ENCODE data around the gene PYROXD2. TPM values are rescaled to one million over a fixed set of nuclear protein-coding genes. Genes with fewer than 3 reads are reported as not detected.

The PYROXD2 gene
- total and polyA plus RNA-seq, 9 donors = 4.6 to 14.1 (median 10.0) TPM

DNA sequence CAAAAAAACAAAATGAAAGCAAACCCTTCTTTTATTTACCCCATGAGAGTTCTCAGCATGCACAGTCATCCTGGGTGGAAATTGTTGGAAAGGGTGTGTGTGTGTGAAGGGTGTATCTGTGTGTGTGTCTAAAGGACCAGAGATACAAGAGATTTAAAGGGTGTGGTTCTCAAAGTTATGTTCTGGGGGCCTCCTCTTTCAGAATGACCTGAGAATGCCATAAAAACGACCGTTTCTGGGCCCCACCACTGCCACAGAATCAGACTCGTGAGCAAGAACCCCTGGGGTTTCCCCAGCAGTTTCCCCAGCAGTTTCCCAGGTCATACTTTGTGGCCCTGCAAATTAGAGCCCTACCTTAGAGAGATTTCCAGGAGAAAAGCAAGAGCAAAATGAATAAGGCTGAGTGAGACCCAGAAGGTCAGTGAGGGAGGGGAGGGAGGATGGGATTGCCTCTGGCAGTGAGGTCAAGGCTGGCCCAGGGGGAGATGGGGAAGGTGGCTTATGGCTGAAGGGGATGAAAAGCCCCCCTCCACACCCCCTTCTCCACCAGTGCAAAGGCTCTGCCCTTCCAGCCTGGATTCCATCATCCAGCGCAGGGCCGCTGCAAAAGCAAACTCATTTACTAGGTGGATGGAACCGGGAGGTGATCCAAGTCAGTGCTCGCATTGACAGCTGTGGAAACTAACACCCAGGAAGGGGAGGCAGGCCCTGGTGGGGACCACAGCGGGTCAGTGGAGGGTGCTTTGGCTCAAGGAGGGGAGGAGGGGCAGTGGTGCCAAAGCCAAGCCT lies 10.2 kb downstream of the PYROXD2 start:
- intact Hi-C loops (cut with DNase I) = no loop called here
- TF ChIP-seq EP300 (IDR thresholded peaks at IDR 0.05) (no peak), POLR2A (IDR thresholded peaks at IDR 0.05) (no peak)
- TF ChIP-seq, protein P1, sequence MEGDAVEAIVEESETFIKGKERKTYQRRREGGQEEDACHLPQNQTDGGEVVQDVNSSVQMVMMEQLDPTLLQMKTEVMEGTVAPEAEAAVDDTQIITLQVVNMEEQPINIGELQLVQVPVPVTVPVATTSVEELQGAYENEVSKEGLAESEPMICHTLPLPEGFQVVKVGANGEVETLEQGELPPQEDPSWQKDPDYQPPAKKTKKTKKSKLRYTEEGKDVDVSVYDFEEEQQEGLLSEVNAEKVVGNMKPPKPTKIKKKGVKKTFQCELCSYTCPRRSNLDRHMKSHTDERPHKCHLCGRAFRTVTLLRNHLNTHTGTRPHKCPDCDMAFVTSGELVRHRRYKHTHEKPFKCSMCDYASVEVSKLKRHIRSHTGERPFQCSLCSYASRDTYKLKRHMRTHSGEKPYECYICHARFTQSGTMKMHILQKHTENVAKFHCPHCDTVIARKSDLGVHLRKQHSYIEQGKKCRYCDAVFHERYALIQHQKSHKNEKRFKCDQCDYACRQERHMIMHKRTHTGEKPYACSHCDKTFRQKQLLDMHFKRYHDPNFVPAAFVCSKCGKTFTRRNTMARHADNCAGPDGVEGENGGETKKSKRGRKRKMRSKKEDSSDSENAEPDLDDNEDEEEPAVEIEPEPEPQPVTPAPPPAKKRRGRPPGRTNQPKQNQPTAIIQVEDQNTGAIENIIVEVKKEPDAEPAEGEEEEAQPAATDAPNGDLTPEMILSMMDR (IDR thresholded peaks at IDR 0.05) = no peak
- H3K4me1 ChIP-seq (ENCODE audit: insufficient read depth) = no peaks in the 10 kb centered on the region
- no peaks in the 10 kb centered on the region for H3K27me3 ChIP-seq
- H3K9me3 ChIP-seq = no peaks in the 10 kb centered on the region
- no peak overlapping the region for H3K4me3 ChIP-seq
- H3K36me3 ChIP-seq = no peaks in the 10 kb centered on the region
- WGBS, 3 donors = 60 to 70% (median 66%) methylated on average over 8 of the region's 8 CpGs
- H3K27ac ChIP-seq = no peak overlapping the region
- DNase-seq = no peak

DNA sequence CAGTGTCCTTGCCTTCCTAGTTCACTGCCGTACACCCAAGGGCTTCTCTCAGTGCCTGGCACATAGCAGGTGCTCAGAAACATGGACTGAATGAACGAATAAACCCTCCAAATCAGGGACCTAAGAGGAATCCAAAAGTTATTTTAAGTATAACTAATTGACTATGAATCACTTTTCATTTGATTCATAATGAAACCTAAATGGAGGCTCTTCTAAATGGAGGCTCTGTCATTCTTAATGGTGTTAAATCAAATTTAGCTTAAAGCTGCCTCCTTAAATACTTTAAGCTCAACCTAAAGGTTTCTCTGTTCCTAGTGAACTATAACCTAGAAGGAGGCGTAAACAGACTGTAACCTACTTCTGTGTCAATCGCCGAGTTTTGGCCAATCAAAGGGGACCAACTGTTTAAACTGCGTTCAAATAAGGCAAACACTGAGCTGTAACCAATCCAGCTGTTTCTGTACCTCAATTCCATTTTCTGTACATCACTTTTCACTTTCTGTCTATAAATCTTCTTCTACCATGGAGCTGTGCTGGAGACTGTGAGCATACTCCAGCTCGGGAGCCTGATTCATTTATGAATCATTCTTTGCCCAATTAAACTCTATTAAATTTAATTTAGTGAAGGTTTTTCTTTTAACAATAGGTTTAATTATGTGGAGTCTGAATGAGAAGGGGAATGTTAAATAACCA lies 11.0 kb downstream of the PYROXD2 start:
- Histone ChIP-seq H3K36me3 (no peaks in the 10 kb centered on the region), H3K27me3 (no peaks in the 10 kb centered on the region), H3K4me1 (ENCODE audit: insufficient read depth) (no peaks in the 10 kb centered on the region), H3K4me3 (no peak overlapping the region), H3K9me3 (no peaks in the 10 kb centered on the region), H3K27ac (no peak overlapping the region)
- TF ChIP-seq, protein P1 (IDR thresholded peaks at IDR 0.05) = no peak
- no peak for TF ChIP-seq EP300 (IDR thresholded peaks at IDR 0.05)
- intact Hi-C loops (cut with DNase I) = no loop called here
- WGBS, 3 donors = 80 to 95% (median 84%) methylated on average over 7 of the region's 7 CpGs
- no peak for DNase-seq

DNA sequence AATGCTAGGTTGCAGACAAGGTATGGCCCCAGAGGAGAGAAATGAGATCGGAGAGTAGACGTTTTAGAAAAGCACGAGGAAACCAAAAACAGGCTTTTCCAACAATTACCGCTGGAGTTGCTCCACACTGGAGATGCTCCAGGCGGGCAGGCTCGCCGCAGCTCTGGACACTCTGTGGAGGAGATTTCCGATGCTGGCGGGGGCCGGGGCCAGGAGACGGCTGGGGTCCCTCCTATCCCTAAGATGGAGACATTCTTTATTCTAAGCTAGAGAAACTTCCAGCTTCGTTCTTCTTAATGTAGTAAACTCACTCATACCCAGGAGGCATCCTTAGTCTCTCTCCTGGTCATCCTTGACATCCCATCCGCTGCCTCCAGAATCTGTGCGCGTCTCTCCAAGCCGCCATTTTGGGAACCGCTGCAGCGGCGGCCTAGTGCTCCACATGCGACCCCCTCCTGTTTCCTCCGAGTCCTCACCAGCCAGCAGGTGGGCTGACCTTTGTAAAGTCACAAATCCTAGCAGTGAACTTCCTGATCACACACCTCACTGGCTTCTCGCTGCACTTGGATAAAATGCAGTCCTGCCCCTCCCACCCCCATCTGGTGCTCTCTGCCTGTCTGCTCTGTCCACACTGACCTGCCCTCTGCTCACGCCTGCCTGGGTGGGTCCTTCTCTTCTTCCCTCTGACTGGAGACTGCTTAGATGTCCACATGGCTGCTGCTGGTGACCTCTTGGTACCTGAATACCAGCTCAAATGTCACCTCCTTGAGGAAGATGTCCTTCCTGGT lies 11.9 kb downstream of the PYROXD2 start:
- Histone ChIP-seq H3K27me3 (no peaks in the 10 kb centered on the region), H3K4me1 (ENCODE audit: insufficient read depth) (no peaks in the 10 kb centered on the region), H3K36me3 (no peaks in the 10 kb centered on the region), H3K4me3 (no peak overlapping the region), H3K9me3 (no peaks in the 10 kb centered on the region), H3K27ac (no peak overlapping the region)
- TF ChIP-seq POLR2A (IDR thresholded peaks at IDR 0.05) (no peak), EP300 (IDR thresholded peaks at IDR 0.05) (no peak)
- TF ChIP-seq, protein P1 (IDR thresholded peaks at IDR 0.05) = no peak
- intact Hi-C loops (cut with DNase I) = no loop called here
- no peak for DNase-seq
- WGBS, 3 donors = 97 to 98% (median 97%) methylated on average over 23 of the region's 23 CpGs

DNA sequence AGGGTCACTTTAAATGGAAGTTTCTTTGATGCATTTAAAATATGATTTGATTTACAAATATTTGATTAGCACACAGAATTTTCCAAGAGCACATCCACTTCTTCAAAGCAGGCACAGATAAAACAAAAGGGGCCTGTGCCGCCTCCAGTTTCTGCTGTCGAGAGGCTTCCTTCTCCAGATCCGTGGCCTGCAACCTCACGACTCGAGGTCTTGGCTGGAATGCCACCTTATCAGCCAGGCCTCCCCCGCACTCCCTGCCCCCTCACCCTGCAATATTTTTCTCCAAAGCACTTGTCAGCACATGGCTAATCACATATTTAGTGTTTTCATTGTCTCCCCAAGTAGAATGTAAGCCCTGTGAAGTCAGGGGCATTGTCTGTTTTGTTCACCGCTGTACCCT lies 12.5 kb downstream of the PYROXD2 start:
- Histone ChIP-seq H3K36me3 (no peaks in the 10 kb centered on the region), H3K27ac (no peak overlapping the region), H3K4me3 (no peak overlapping the region), H3K4me1 (ENCODE audit: insufficient read depth) (no peaks in the 10 kb centered on the region), H3K27me3 (no peaks in the 10 kb centered on the region), H3K9me3 (no peaks in the 10 kb centered on the region)
- TF ChIP-seq, protein P1 (IDR thresholded peaks at IDR 0.05) = no peak
- no peak for TF ChIP-seq EP300 (IDR thresholded peaks at IDR 0.05)
- no peak for TF ChIP-seq POLR2A (IDR thresholded peaks at IDR 0.05)
- WGBS, 3 donors = 35 to 50% (median 38%) methylated on average over 7 of the region's 7 CpGs
- no peak for DNase-seq
- intact Hi-C loops (cut with DNase I) = no loop called here
